GM12874 (cell line): Measurements from ENCODE around the gene RYR2.

Experiments
- TF ChIP-seq, protein P1 (sequence below): IDR thresholded peaks from 2 replicates; pipeline ENCODE4 v1.5.1; 2011; ENCODE audit warnings: low read depth, mild to moderate bottlenecking, control low read depth, low read length, moderate library complexity; ENCODE audit not compliant: insufficient read depth

RYR2 gene

DNA sequence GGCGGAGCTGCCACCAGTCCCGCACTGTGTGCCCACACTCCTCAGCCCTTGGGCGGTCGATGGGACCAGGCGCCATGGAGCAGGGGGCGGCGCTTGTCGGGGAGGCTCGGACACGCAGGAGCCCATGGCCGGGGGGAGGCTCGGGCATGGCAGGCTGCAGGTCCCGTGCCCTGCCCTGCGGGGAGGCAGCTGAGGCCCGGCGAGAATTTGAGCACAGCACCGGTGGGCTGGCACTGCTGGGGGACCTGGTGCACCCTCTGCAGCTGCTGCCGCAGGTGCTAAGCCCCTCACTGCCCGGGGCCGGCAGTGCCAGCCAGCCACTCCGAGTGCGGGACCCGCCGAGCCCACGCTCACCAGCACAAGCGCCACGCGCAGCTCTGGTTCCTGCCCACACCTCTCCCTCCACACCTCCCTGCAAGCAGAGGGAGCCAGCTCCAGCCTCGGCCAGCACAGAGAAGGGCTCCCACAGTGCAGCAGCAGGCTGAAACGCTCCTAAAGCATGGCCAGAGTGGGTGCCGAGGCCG lies 267.7 kb downstream of the RYR2 start:
- TF ChIP-seq, protein P1, sequence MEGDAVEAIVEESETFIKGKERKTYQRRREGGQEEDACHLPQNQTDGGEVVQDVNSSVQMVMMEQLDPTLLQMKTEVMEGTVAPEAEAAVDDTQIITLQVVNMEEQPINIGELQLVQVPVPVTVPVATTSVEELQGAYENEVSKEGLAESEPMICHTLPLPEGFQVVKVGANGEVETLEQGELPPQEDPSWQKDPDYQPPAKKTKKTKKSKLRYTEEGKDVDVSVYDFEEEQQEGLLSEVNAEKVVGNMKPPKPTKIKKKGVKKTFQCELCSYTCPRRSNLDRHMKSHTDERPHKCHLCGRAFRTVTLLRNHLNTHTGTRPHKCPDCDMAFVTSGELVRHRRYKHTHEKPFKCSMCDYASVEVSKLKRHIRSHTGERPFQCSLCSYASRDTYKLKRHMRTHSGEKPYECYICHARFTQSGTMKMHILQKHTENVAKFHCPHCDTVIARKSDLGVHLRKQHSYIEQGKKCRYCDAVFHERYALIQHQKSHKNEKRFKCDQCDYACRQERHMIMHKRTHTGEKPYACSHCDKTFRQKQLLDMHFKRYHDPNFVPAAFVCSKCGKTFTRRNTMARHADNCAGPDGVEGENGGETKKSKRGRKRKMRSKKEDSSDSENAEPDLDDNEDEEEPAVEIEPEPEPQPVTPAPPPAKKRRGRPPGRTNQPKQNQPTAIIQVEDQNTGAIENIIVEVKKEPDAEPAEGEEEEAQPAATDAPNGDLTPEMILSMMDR = no peak

DNA sequence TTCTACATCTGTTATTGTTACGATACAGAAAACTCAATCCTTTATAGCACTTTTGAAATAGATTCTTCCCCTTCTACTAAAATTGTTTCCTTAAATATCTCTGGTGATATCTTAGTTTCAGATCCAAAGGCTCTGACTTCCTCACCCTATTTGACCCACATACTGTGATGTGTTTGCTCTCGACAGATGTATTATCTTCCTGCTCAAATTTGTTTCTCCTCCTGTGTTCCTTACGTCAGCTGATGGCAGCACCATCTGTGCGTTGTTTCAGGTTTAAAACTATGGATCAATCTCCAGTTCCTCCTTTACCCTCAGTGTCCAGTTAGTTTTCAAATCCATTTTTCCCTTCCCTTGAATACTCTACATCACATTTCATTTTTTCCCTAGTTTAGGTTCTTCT lies 274.4 kb downstream of the RYR2 start:
- TF ChIP-seq, protein P1 = no peak

DNA sequence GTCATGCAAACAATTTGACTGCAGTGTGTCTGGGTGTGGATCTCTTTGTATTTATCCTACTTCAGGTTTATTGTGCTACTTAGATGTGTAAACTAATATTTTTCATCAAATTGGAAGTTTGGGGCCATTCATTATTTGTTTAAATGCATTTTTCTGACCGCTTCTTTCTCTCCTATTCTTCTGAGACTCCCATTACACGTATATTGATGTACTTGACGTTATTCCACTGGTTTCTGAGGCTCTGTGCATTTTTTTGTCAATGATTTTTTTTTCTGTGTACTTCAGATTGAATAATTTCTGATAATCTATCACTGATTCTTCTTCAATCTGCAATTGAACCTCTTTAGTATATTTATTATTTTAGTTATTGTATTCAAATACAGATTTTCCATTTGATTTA lies 276.8 kb downstream of the RYR2 start:
- TF ChIP-seq, protein P1 = no peak

DNA sequence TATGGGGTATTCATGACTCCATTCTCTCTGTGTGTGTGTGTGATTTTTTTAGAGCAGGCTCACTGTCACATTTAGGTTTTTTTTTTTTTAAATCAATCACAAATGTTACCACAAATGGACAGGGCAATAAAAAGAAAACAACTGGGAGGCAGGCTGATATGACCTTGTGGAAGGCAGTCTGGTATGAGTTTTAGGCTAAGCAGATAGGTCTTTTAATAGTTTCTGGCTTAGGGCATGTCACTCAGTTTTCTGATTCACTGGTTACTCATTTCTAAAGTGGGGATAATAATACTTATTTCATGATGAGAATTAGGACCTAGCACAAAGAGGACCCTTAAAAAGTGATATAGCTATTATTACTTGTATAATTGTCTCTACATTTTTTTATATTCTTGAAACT lies 278.9 kb downstream of the RYR2 start:
- TF ChIP-seq, protein P1 = no peak

DNA sequence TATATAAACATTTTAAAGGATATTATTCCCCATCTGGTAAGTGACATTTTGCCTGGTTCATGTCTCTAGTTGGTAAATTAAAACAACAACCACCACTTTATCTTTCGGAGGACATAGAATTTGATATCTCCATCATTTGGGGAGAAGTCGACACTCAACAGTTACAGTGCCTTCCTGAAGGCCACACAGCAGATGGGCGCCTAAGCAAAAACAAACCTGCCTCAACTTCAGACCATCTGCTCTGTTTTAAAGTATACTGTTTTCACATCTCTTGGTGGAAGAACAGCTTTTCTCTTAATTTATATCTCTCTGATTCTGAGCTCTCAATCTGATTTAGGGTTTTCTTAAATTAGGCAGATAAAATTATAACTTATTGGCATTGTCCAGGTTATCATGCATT lies 282.2 kb downstream of the RYR2 start:
- TF ChIP-seq, protein P1 = no peak

DNA sequence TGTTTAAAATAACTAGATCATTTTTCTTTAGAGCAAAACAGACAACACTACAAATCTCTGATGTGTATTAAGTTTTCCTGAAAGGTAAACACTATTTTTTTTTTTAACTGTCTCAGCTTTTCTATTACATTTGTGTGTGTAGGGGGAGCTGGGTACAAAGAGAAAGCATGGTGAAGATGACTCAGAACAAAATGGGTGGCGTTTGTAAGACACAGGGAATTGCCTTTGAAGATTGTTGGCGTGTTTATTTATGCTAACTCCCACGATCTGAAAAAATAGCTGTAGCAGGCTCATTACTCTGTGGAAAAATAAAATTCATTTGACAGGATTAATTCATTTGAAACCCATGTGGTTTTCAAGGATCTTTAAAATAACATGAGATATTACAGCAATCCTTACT lies 285.1 kb downstream of the RYR2 start:
- TF ChIP-seq, protein P1 = no peak

DNA sequence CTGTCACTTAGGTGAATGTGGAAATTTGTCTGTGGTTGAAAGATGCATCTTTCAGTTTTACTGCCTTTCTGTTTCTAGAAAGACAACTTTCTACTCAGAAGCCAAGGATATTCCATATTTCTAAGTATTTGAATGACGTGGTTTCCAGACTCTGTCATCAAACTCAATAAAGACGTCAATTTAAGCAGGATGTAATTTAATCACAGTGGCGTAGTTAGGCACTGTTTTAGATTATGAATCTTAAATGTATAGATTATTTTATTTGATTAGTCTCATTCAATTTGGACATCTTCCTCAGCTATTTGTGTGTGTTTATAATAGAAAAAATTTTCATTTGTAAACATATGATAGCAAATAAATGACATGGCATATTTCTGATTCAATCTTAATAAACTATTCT lies 298.9 kb downstream of the RYR2 start:
- TF ChIP-seq, protein P1 = no peak

DNA sequence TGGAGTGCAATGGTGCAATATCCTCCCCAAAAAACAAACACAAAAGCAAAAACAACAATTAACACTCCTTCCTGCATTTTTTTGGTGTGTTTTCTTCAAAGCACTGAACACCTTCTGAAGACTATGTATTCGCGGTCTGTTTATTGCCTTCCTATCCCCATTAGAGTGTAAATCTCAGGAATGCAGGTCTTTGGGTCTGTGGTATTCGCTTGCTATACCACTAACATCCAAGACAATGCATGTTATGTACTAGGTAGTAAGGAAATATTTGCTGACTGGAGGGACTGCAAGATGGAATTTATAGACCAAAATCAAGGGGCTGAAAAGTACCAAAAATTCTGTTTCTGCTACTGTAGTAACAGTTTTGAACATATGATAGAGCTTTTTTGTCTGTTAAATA lies 299.4 kb downstream of the RYR2 start:
- TF ChIP-seq, protein P1 = no peak
